ENCODE data around the gene PAX5.

The PAX5 gene

DNA sequence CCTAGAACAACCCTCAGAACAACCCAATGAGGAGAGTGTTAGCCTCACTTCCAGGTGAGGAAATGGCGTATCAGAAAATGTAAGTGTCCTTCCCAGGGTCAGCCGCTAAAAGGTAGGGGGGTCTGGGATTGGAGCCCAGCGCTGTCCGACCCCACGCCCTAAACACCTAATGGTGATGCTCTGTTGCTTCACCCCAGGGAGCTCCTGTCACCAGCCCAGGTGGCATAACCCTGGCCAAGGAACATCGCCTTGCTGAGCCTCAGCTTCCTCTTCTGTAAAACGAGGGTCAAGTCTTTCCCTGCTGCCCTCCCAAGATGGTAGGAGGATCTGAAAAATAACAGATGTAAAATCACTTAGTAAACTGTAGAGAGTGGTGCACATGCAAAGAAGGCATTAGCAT is 132.5 kb downstream of the PAX5 start:
- DNase-seq (ENCODE audit: low spot score) = no peak

DNA sequence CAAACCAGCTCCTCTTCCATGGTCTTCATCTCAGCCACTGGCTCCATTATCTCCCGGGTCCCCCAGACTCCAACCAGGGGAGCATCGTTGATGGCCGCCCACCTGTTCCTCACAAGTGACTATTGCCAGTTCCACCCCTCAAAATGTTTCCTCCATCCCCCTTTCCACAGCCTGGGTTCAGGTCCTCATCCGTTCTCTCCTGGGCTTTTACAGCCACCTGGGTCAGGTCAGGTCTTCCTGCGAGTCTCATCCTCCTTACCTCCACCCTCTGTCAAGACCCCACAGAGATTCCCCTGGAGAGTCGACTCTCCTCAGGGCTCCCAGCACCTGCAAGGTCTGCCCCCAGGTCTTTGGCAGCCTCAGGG is 133.2 kb downstream of the PAX5 start:
- no peak for DNase-seq (ENCODE audit: low spot score)

DNA sequence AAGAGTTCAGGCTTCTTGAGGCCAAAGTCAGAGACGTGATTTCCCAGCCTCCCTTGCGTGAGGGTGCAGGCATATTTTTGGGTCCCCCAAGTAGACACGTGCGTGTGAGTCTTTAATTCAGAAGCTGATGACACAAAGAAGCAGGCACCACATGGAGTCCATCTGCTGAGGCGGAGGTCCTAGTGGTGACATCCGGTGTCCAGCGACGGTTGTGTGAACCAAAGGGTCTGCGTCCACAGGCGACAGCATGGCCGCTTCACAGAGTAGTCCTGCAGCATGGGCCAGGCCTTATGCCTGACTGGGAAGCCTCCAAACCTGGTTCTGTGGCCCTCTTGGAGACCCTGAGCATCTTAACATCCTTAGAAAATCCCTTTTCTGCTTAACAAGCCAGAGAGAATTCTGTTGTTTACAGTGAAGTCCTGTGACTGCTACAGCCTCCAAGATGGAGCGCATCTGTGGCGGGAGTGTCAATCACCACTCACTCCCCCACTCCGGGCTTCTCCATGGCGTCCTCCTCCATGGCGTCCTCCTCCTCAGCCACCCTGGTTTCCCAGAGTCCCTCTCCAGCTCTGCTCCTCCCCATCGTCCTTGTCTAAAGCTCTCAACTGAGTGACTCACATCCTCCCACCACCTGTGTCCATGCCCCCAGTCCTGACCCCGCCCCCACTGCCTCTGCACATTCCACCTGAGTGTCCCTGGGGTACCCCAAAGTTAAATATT is 133.8 kb downstream of the PAX5 start:
- no peak for DNase-seq (ENCODE audit: low spot score)

DNA sequence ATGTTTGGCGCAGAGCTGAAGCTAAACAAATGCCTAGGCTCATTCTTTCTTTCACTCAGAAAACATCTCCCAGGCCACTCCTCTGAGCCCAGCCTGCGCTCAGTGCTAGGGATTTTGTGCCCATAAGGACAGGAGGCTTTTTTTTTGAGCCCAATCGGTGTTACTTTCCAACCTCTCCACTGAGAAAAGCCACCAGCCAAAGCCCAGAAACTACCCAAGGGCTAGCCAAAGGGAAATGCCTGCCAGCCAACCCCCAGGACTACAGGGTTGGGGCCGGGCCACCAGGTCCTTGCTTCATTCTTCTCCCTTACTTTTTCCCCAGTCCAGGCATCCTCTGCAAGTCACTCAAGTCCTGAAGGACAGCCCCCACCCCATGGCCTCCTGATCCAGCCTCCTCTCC is 134.7 kb downstream of the PAX5 start:
- no peak for DNase-seq (ENCODE audit: low spot score)

DNA sequence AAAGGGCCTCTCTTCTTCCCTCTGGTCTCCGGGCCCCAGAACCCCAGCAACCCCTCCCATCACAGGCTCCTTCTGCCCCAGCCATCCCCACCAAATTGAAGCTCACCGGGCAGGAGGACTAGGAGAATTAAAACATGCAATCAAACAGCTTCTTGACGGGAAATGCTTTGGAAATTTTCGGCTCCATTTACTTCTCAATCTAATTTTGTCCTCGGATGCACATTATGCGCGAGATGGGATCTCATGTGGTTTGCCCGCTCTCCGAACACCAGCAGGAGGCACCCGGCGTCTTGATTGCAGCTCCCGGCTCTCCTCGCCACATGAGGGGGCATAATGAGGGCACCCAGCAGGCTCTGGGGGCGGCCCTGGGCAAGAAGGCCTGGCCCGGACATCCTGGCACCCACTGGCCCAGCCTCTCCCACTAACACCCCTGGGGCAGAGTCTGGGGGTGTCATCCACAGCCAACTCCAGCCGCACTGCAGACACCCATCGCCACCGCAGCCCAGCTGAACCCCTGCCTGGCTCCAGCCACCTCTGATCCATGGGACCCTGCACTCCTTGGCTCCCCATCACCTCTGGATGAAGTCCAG is 135.5 kb downstream of the PAX5 start:
- DNase-seq (ENCODE audit: low spot score) = no peak

DNA sequence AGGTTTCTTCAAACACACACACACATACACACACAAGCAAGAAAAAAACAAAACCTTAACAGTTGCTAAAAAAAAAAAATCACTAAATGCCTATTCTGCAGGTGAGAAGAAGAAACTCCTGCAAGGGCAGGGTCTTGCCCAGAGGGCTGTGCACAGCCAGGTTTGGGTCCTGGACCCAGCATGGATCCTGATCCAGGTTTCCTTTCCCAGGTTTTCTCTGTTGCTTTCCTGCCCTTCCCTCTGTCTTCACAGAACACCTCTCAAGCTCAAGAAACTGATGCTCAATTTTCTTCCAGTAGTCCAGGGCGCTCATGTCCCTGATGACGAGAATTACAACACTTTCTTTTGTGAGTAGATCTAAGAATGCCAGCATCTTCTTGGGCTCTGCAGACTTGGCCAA is 136.6 kb downstream of the PAX5 start:
- no peak for DNase-seq (ENCODE audit: low spot score)

DNA sequence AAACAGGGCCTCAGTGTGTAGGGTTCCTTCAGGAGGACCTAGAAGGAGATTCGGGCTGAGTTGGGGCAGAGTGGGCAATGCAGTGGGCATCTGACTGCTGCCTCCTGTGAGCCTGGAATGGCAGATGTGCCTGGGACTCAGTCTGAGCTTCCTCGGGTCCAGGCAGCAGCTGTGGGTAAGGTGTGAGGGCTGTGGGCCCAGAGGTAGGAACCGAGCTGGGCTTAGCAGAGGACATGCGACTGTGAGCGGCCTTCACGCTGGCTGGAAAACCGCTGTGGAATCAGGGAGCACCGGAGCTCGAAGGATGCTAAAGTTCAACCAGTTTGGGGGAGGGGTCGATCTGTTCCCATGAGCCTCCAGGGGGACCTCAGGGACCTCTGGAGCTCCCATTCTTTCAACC is 137.0 kb downstream of the PAX5 start:
- no peak for DNase-seq (ENCODE audit: low spot score)

DNA sequence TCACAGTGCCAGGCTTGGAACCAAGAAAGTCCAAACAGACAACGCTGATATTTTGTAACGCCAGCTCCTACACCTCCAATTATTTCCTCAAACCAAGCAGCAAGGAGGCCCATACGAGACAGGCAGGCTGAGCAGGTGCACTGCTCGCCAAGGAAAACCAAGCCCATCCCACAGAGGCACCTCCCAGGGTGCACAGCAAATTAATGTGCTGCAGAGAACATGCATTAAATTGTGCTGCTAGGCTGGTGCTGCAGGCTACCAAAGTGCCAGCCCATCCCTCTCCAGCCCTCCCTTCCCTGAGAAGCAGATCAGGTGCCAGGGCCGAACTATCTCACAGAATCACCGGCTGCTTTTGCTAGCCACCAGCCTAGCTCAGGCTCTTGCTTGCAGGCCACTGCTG is 137.8 kb downstream of the PAX5 start:
- DNase-seq (ENCODE audit: low spot score) = no peak

DNA sequence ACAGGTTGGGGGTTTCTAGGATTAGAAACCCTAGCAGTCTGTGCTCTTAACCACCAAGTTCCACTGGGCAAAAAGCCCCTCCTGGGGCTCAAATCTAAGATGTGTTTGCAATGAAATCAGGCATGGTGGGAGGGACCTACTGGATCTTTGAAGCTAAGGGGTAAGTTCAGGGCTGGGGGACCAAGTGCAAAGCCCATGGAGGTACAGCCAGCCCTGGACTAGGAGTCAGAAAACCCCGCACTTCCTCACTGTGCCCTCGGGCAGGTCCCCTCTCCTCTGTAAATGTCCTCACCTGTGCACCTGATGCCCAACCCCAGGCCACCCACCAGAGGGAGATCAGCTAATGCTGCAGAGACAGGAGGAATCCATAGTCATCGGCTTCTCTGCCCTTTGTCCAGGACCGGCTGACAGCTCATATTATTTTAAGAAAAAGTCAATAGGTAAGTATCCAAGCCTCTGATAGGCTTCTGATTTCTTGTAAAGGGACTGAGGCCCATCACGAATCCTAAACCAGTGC is 138.3 kb downstream of the PAX5 start:
- DNase-seq (ENCODE audit: low spot score) = no peak

DNA sequence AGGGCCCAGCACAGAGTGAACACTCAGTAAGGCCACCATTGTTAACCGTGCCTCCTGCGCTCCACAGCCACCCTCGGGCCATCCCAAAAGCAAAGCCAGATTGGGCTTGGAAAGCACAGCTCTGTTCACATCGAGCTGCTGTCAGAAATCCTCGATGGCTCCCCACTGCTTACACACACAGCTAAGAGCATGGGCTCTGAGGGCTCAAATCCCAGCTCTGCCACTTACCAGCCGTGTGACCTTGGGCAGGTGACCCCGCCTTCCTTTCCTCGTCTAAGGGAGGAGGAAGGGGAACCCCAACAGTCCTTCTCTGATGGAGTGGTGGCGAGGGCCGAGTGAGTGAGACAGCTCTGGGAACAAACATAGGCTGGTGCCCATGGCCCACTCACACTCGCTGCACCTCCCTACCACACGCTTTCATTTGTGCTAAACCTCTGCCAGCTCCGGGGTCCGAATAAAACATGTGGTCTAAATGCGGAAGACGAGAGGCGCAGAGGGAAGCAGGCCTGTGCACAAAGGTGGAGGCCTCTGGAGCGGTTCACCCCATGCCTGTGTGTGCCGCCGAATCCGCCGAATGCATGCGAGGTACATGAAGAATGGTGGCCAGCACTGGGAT is 139.3 kb downstream of the PAX5 start:
- DNase-seq (ENCODE audit: low spot score) = no peak

DNA sequence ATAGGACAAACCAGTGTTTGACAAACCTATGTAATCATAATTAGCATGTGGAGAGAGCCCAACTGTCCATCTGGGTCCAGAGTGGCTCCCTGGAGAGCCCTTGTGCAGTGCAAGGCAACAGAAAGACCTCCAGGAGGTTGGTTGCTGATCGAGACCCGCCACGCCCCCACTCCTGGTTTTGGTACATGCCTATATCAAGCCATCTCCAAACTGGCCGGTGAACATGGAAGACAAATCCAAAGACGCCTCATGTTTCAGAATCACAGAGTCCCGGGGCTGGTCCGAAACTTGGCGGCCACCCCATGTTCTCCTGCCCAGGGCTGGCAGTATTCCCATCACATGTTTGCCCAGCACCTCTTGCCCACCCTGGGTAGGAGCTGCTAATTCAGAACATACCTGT is 140.2 kb downstream of the PAX5 start:
- no peak for DNase-seq (ENCODE audit: low spot score)

DNA sequence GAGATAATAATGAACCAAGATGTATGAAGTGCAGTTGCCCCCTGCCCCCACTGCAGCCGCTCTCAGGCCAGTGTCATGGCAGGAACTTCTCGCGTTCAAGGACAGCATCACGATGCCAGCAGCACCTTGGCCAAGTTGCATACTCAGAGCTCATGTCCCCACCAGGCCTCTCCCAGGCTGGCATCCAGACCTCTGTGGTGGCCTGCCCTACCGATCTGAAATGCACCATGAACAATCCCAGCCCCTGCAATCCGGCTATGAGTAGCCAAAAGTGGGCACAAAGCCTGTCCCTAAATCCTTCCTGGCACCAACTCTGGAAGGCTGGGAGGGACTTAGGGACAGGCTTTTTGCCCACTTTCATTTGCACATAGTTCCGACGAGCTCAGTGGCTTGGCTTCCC is 140.9 kb downstream of the PAX5 start:
- no peak for DNase-seq (ENCODE audit: low spot score)

DNA sequence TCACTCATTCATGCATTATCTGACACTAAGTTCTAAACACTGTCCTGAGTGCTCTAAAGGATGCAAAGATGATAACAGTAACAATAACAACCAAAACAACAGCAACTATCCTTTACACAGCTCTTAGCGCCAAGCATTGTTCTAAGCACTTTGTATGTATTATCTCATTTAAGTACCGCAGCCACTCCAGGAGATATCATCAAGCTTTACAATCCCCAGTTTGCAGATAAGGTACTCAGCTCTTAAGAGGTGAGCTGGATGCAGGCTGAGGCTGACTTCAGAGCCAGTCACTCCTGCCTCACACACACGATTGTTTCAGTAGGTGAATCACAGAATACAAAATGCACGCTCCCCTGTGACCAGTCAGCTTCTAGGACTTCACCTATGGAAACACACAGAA is 141.8 kb downstream of the PAX5 start:
- DNase-seq (ENCODE audit: low spot score) = no peak

DNA sequence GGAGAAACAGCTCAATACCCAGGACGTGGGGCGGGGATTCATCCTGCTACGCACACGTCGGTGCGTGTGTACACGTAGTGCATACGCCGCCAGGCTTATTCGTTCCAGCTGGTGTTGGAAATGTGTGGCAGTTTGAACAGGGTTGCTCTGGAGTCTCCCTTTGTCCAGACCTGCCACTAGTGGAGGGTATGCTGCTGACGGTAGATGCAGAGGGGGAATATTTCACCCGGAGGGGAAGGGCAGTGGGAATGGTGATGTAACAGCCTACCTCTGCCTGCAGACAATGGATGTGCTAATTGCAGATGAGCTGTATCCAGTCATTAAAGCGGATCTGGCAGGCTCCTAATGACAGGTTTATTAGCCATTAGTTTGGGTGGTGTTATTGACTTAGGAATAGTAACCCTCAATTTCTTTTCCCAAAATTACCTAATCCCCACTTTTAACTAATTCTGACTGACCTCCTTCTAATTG is 142.7 kb downstream of the PAX5 start:
- no peak for DNase-seq (ENCODE audit: low spot score)

DNA sequence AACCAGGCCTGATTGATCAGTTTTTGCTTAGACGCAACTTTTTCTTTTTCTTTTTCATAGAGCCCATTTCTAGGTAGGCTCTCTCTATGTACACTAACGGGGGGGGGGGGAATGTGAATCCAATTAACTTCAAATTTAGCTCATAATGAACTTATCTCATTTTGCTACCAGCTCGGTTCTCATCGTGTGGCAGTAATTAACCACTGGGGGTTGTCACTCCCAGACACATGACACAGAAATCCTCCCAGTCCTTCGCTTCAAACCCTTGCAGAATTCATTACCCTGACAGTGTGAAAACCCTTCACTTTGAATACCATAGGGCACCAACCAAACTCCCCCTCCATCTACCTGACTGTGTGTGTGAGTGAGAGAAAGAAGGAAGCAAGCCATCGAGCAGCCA is 144.2 kb downstream of the PAX5 start:
- DNase-seq (ENCODE audit: low spot score) = no peak

DNA sequence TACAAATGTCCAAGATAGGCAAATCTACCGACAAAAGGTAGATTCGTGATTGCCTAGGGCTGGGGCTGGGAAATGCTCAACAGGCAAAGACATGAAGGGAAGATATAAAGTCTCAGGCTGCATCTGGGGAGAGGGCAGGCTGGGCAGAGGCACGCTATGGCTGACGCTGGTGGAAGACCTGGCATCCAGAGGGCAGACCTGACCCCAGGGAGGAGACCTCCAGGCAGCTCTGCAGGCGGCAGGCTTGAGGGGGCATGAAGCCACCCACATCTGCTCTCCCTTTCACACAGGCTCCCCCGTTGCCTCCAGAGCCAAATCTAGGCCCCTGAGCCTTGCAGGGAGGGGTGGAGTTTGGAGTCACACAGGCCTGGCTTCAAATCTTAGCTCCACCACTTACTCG is 145.5 kb downstream of the PAX5 start:
- no peak for DNase-seq (ENCODE audit: low spot score)

DNA sequence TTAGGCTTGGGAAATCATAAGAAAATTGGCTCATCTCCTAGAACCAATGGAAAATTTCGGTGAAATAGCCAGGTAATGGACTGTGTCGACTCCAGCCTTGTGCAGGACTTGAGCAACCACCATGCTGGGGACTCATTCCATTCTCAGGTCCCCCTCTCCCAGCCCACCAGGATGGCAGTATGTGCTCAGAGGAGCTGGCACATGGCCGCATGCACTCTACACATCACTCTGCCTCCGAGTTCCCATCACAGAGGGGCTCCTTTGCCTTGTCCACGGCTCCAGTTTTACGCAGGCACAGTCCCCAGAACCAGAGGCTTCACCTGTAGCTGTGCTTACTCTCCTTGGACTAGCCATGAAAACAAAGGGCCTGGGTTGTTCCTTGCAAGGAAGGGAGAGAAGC is 149.3 kb downstream of the PAX5 start:
- DNase-seq (ENCODE audit: low spot score) = no peak

DNA sequence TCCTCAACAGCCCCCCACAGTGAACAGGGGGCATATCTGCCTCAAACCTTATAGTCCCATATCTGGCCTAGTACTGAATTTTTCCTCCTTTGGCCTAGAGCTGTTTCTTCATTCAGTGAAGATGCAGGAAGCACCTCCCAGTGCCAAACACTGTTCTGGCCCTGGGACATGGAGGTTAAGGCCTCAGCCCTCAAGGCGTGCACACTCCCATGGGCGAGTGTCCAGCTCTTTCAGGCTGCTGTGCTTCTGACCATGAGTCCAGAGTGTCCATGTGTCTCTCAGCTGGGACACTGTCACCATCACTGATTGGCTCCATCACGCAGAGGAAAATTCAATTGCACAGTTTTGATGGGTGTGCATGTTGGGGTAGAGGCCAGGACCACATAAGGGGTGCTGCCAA is 151.5 kb downstream of the PAX5 start:
- DNase-seq (ENCODE audit: low spot score) = no peak

DNA sequence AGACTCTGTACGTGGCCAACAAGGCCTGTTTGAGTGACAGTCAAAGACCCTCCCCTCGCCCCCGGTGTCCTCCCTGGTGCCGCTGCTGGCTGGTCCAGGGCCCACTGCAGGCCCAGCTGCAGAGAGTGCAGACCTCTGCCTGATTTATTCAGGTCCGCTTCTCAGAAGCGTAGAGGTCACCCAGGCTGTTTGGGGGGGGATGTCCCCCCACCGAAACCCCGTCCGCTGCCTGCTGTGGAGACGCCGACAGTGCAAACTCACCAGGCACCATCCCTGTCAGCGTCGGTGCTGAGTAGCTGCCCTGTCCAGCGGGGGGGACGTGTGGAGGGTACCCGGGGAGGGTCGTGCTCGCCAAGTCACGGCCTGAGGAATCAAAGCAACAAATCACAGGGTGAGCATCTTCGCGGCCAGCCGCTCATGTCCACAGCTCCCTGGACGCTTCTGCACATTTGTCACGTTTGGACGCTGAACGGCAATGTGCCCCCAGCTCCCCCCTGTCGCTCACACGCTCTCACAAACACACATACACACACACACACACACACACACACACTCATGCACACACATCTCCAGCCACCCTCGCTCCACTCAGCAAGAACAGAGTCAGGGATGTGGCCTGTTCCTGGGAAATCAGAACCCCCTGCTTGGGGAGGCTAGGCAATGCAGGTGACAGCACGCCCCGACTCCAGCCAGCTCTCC is 152.2 kb downstream of the PAX5 start:
- DNase-seq (ENCODE audit: low spot score) = no peak

DNA sequence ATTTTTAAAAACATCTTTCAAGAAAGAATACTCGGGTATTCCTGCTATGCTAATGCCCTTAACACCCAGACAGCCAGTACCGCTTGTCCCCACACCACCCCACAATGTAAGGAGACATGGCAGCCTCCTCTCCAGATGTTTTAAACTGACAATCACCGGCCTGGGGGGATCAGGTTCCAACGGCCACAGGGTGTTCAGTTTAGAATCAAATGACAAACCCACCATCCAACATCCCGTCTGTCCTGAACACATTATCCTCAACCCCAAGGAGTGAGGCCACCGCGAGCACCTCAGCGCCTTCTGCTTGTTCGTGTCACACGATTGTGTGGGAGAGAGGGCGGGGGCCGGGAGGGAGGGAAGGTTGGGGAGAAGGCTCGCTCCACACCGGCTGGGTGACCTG is 152.8 kb downstream of the PAX5 start:
- no peak for DNase-seq (ENCODE audit: low spot score)

DNA sequence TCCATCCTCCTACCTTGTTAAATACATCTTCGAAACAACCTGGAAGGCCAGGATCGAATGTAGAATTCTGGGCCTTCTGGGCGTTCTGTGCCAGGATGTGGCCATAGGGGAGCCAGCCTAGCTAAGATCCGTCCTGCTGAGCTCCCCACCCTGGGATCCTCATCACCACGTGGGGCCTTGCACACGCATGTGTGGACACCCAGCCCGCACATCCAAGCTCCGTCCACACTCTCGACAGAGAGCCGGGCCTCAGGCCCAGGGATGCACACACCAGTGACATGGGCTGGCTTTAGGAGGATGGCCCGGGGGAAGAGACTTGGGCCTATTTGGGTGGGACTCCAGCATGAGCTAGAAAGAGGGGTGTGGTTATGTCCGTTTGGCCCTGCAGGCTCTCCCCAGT is 154.0 kb downstream of the PAX5 start:
- DNase-seq (ENCODE audit: low spot score) = no peak

DNA sequence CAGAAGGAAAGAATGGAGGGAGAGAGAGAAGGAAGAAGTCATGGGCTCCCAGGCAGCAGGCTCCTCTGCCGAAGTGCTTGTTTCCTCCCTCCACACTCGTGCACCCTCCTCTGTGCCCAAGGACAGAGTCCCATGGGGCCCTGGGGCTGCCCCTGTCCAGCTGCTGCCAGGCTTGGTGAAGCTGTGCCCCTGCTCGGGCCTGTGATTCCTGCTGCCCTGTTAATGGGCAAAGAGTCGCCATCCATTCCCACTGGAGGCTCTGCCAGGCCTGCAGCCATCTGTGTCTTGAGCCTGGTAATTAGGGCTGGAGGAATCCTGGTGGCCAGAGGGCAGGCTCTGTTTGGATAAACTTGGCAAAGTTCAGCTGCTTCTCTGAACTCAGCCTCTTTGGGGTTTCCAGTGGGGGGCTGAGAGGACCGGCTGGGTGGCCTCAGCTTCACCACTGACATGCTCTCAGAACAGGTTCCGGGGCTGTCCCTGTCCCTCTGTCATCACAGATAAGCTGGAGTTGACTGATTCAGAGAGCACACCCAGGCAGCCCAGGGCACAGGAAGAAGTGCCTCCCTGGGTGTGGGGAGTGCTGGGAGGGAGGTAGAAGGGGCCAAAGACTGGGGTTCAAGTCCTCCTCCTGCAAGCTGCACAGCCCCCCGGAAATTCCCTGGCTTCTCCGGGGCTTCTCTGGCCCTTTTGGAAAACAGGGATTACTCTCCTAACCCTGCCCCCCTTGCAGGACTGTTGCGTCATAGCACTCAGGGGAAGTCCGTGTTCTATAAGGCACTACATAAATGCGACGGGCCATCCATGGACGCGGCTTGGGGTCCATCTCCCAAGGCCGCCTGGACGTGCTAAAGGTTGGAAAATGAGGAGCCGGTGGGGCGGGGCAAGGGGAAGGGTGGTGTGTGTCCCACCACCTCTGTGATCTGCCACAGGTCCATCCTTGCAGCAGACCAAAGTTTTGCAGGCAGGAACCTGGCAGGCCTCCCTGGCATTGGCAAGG is 154.8 kb downstream of the PAX5 start:
- DNase-seq (ENCODE audit: low spot score) = no peak

All from kidney capillary endothelial cell (primary cell).